Ovary (tissue), 3 donors: Measurements from ENCODE around the gene SUN1.

Experiments
- EP300 ChIP-seq: sonication (generic); formaldehyde crosslinking; IDR thresholded peaks from one replicate; pipeline ENCODE4 v1.6.1; 2017; ENCODE audit warnings: antibody characterized with exemption
- POLR2A ChIP-seq: fragments of 450-650 bp; IDR thresholded peaks from one replicate; pipeline ENCODE4 v1.6.1; 2017; ENCODE audit warnings: antibody characterized with exemption, mild to moderate bottlenecking, moderate library complexity
- TF ChIP-seq, protein P1 (sequence below), 3 donors: fragments of 450-650 bp in 2 of 3; fragments of 200-600 bp in 1 of 3; IDR thresholded peaks; one replicate each; pipeline versions ENCODE4 v1.5.1 to v1.8.0; 2016 to 2022; ENCODE audit warnings: antibody characterized with exemption in 3 of 3, mild to moderate bottlenecking in 1 of 3
- donor health status: DM: no; HTN: no; CAD: no.

DNA sequence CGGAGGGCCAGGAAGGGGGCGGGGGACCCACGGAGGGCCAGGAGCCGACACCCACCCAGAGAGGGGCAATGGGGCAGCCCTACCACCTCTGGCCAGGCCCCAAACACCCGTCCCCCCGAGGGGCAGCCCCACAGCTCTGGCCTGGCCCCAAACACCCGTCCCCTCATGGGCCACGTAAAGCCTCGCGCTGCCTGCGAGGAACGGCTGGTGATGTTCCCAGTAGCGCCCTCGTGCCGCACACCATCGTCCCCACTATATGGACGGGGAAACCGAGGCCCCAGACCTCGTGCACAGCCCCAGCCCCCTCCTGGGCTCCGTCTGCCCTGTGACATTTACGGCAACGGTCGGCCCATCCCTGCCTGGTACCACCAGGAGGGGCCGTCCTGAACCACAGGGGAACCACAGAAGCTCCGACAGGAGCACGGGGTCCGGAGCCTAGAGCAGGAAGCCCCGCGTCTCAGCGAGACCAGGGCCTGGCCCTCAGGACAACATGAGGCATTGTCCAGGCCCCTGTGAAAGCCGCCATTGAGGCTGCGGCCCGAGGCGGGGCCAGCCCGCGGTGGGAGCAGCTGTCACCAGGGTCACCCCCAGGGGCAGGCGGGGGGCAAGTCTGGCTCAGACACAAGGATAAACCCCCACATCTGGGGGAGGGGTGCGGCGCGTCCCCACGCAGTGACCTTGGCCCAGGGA is 79.7 kb downstream of the SUN1 start:
- TF ChIP-seq, protein P1, sequence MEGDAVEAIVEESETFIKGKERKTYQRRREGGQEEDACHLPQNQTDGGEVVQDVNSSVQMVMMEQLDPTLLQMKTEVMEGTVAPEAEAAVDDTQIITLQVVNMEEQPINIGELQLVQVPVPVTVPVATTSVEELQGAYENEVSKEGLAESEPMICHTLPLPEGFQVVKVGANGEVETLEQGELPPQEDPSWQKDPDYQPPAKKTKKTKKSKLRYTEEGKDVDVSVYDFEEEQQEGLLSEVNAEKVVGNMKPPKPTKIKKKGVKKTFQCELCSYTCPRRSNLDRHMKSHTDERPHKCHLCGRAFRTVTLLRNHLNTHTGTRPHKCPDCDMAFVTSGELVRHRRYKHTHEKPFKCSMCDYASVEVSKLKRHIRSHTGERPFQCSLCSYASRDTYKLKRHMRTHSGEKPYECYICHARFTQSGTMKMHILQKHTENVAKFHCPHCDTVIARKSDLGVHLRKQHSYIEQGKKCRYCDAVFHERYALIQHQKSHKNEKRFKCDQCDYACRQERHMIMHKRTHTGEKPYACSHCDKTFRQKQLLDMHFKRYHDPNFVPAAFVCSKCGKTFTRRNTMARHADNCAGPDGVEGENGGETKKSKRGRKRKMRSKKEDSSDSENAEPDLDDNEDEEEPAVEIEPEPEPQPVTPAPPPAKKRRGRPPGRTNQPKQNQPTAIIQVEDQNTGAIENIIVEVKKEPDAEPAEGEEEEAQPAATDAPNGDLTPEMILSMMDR (IDR thresholded peaks at IDR 0.05): no peak
- no peak for TF ChIP-seq POLR2A
- TF ChIP-seq EP300: no peak
